Neural progenitor cell (in vitro differentiated cells): ENCODE results near the gene SSC5D. TPM values are rescaled to one million over a fixed set of nuclear protein-coding genes. Genes with fewer than 3 reads are reported as not detected.

Source experiments
- DNase-seq: peaks from one replicate; pipeline ENCODE4 v3.0.0-alpha.2; 2016; ENCODE audit warnings: low spot score
- H2AFZ ChIP-seq: fragments of 200-600 bp; sonication (generic); replicated peaks from 2 replicates; pipeline ENCODE4 v1.6.1; 2016; ENCODE audit warnings: antibody characterized with exemption
- H3F3A ChIP-seq: fragments of 200-600 bp; sonication (generic); 2 replicates; pipeline ENCODE4 v1.6.1; 2016; ENCODE audit warnings: antibody characterized with exemption, low read depth
- H3K27ac ChIP-seq: fragments of 200-600 bp; sonication (generic); 2 replicates; pipeline ENCODE4 v1.5.1; 2016; ENCODE audit warnings: mild to moderate bottlenecking
- H3K27me3 ChIP-seq: fragments of 200-600 bp; sonication (generic); 2 replicates; pipeline ENCODE4 v1.6.1; 2016; ENCODE audit warnings: mild to moderate bottlenecking, moderate library complexity
- H3K36me3 ChIP-seq: fragments of 200-600 bp; sonication (generic); 2 replicates; pipeline ENCODE4 v1.5.1; 2016
- H3K4me1 ChIP-seq: fragments of 200-600 bp; sonication (generic); 2 replicates; pipeline ENCODE4 v1.6.1; 2016; ENCODE audit warnings: mixed run types
- H3K4me2 ChIP-seq: fragments of 200-600 bp; sonication (generic); 2 replicates; pipeline ENCODE4 v1.6.1; 2016
- H3K4me3 ChIP-seq: fragments of 200-600 bp; sonication (generic); 2 replicates; pipeline ENCODE4 v1.5.1; 2016
- H3K79me2 ChIP-seq: fragments of 200-600 bp; sonication (generic); 2 replicates; pipeline ENCODE4 v1.6.1; 2016; ENCODE audit warnings: low read depth
- H3K9ac ChIP-seq: fragments of 200-600 bp; sonication (generic); 2 replicates; pipeline ENCODE4 v1.6.1; 2016
- H3K9me3 ChIP-seq: fragments of 200-600 bp; sonication (generic); 2 replicates; pipeline ENCODE4 v1.5.1; 2016; ENCODE audit warnings: low read depth
- H4K20me1 ChIP-seq: fragments of 200-600 bp; sonication (generic); 2 replicates; pipeline ENCODE4 v1.6.1; 2016; ENCODE audit warnings: low read depth
- H3K27ac Mint-ChIP-seq: 3 replicates; pipeline ENCODE4 v1.8.0; 2021; ENCODE audit warnings: mixed read lengths
- H3K27me3 Mint-ChIP-seq: 2 replicates; pipeline ENCODE4 v1.8.0; 2022; ENCODE audit warnings: low read depth, mild to moderate bottlenecking, inconsistent platforms, moderate library complexity, mixed read lengths; ENCODE audit not compliant: insufficient read depth
- H3K36me3 Mint-ChIP-seq: 3 replicates; pipeline ENCODE4 v1.8.0; 2021; ENCODE audit warnings: mixed read lengths
- H3K4me1 Mint-ChIP-seq: 3 replicates; pipeline ENCODE4 v1.8.0; 2021; ENCODE audit warnings: mixed read lengths
- H3K4me3 Mint-ChIP-seq: 3 replicates; pipeline ENCODE4 v1.8.0; 2021; ENCODE audit warnings: mild to moderate bottlenecking, moderate library complexity, mixed read lengths
- H3K9me3 Mint-ChIP-seq: 3 replicates; pipeline ENCODE4 v1.8.0; 2020; ENCODE audit warnings: mixed read lengths
- EZH2 ChIP-seq: fragments of 200-600 bp; sonication (generic); IDR thresholded peaks from 2 replicates; pipeline ENCODE4 v1.6.1; 2017; ENCODE audit warnings: antibody characterized with exemption, mild to moderate bottlenecking, moderate library complexity
- EZH2phosphoT487 ChIP-seq: fragments of 200-600 bp; sonication (generic); IDR thresholded peaks from 2 replicates; pipeline ENCODE4 v1.6.1; 2017; ENCODE audit warnings: antibody characterized with exemption
- total RNA-seq: library from RNA; depleted of rRNA; stranded (reverse); fragments of >200 nt; gene quantifications from 2 replicates; pipeline ENCODE4 v1.2.3, GENCODE V29; 2015; ENCODE audit warnings: low replicate concordance
- TF ChIP-seq, protein P1 (sequence below): fragments of 200-600 bp; sonication (generic); IDR thresholded peaks from 2 replicates; pipeline ENCODE4 v1.5.1; 2017; ENCODE audit warnings: antibody characterized with exemption, mild to moderate bottlenecking

SSC5D gene
- total RNA-seq, 1 donor from 2014 or later, result not detected

DNA sequence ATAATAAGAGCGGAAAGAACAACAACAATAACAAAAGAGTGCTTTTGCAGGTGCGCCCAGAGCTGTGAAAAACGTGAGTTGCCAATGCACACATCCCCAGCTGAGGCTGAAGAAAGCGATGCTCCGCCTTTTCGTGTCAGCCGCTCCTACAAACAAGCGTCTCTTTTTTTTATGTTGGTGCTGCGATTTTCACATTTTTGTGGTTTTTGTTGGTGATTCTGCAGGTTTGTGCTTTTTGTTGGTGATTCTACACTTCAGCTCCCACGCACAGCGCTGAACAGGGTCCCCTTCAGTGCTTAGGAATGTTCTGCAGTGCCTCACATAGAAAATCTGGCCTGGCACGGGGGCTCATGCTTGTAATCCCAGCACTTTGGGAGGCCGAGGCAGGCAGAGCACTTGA lies 64.4 kb downstream of the SSC5D start:
- Mint-ChIP-seq H3K4me3 (peak overlapping the region; percentile 16), H3K27ac (peak overlapping the region; percentile 82), H3K27me3 (peaks cover 21% of the 10 kb centered on the region), H3K4me1 (peaks cover 68% of the 10 kb centered on the region), H3K36me3 (no peaks in the 10 kb centered on the region), H3K9me3 (no peaks in the 10 kb centered on the region)
- H3F3A ChIP-seq, result peaks cover 59% of the 10 kb centered on the region
- no peaks in the 10 kb centered on the region for H3K79me2 ChIP-seq
- H3K27ac ChIP-seq, result no peak overlapping the region
- DNase-seq, result no peak
- peak overlapping the region; percentile 31 for H3K4me2 ChIP-seq
- H3K9me3 ChIP-seq, result no peaks in the 10 kb centered on the region
- H3K4me3 ChIP-seq, result no peak overlapping the region
- H3K27me3 ChIP-seq, result no peaks in the 10 kb centered on the region
- no peak overlapping the region for H3K9ac ChIP-seq
- TF ChIP-seq EZH2 (no peak), EZH2phosphoT487 (no peak)
- TF ChIP-seq, protein P1, sequence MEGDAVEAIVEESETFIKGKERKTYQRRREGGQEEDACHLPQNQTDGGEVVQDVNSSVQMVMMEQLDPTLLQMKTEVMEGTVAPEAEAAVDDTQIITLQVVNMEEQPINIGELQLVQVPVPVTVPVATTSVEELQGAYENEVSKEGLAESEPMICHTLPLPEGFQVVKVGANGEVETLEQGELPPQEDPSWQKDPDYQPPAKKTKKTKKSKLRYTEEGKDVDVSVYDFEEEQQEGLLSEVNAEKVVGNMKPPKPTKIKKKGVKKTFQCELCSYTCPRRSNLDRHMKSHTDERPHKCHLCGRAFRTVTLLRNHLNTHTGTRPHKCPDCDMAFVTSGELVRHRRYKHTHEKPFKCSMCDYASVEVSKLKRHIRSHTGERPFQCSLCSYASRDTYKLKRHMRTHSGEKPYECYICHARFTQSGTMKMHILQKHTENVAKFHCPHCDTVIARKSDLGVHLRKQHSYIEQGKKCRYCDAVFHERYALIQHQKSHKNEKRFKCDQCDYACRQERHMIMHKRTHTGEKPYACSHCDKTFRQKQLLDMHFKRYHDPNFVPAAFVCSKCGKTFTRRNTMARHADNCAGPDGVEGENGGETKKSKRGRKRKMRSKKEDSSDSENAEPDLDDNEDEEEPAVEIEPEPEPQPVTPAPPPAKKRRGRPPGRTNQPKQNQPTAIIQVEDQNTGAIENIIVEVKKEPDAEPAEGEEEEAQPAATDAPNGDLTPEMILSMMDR, result no peak
- H2AFZ ChIP-seq, result peak overlapping the region; percentile 77
- no peaks in the 10 kb centered on the region for H4K20me1 ChIP-seq
- H3K4me1 ChIP-seq, result peaks cover 54% of the 10 kb centered on the region
- no peaks in the 10 kb centered on the region for H3K36me3 ChIP-seq

DNA sequence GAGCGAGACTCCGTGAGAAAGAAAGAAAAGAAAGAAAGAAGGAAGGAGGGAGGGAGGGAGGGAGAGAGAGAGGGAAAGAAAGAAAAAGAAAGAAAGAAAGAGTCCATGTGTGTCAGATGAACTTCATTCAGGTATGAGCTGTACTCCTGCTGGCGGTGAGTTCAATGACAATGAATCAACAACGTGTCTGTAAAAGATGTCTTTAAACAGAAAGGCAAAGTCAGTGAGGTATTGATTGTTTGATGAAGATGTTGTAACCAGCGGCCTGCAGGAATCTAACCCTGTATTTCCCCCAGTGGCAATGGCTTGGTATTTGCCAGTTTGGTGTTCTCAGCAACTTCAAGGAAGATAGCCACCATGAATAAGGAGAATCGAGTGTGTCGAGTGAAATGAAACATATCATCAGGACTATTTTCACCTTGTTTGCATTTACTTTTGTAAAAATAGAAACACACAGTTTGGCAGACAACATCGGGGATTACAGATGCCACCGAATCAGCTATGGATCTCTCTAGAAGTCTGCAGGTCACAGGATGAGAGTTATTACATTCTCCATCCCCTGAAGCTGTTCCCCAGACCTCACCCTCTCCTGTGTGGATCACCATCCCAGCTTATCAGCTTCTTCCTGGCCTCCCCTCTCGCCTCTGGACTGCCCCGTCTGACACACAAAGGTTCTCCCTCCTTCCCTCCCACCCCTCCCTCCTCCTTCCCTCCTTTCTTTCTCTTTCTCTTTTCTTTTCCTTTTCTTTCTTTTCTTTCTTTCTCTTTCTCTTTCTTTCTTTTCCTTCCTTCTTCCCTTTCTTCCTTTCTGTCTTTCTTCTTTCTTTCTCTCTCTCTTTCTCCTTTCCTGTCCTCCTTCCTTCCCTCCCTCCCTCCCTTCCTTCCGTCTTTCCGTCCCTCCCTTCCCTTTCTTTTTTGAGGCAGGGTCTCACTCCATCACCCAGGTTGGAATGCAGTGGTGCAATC lies 65.3 kb downstream of the SSC5D start:
- no peak for DNase-seq
- no peaks in the 10 kb centered on the region for H3K36me3 Mint-ChIP-seq
- TF ChIP-seq EZH2 (no peak), EZH2phosphoT487 (no peak)
- TF ChIP-seq, protein P1, result no peak
- Histone ChIP-seq H3K27me3 (no peaks in the 10 kb centered on the region), H3K79me2 (no peaks in the 10 kb centered on the region), H3K36me3 (no peaks in the 10 kb centered on the region), H4K20me1 (no peaks in the 10 kb centered on the region), H2AFZ (no peak overlapping the region), H3F3A (peaks cover 57% of the 10 kb centered on the region), H3K9ac (no peak overlapping the region), H3K4me3 (no peak overlapping the region), H3K27ac (no peak overlapping the region), H3K4me1 (peaks cover 52% of the 10 kb centered on the region), H3K9me3 (no peaks in the 10 kb centered on the region), H3K4me2 (no peak overlapping the region)
- H3K4me1 Mint-ChIP-seq, result peaks cover 65% of the 10 kb centered on the region
- H3K27ac Mint-ChIP-seq, result peak overlapping the region; percentile 85
- H3K4me3 Mint-ChIP-seq, result no peak overlapping the region
- H3K27me3 Mint-ChIP-seq, result peaks cover 20% of the 10 kb centered on the region
- H3K9me3 Mint-ChIP-seq, result no peaks in the 10 kb centered on the region

DNA sequence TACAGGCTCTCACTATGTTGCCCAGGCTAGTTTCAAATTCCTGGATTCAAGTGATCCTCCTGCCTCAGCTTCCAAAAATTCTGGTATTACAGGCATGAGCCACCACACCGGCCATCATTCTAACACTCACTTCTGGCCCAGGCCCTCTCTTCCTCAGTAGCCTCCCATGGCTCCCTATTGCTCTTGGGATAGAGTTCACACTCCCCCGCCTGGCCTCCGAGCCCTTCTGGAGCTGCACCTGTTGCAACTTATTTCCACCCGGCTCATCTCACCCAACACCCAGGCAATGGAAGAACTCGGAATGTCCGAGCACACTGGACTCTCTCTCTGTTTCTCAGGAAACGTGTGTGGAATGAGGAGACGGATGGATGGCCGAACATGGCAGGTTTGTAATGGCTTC lies 66.1 kb downstream of the SSC5D start:
- H3K36me3 Mint-ChIP-seq, result no peaks in the 10 kb centered on the region
- peak overlapping the region; percentile 45 for H3K4me2 ChIP-seq
- H3K79me2 ChIP-seq, result no peaks in the 10 kb centered on the region
- peaks cover 53% of the 10 kb centered on the region for H3F3A ChIP-seq
- peak overlapping the region; percentile 62 for H3K4me3 Mint-ChIP-seq
- peaks cover 20% of the 10 kb centered on the region for H3K27me3 Mint-ChIP-seq
- peak overlapping the region; percentile 85 for H3K27ac Mint-ChIP-seq
- no peak overlapping the region for H2AFZ ChIP-seq
- no peaks in the 10 kb centered on the region for H3K9me3 Mint-ChIP-seq
- H3K4me1 Mint-ChIP-seq, result peaks cover 65% of the 10 kb centered on the region
- H3K36me3 ChIP-seq, result no peaks in the 10 kb centered on the region
- H4K20me1 ChIP-seq, result no peaks in the 10 kb centered on the region
- H3K27me3 ChIP-seq, result no peaks in the 10 kb centered on the region
- TF ChIP-seq EZH2phosphoT487, result no peak
- TF ChIP-seq, protein P1, result no peak
- TF ChIP-seq EZH2, result no peak
- H3K9me3 ChIP-seq, result no peaks in the 10 kb centered on the region
- H3K4me3 ChIP-seq, result no peak overlapping the region
- no peak overlapping the region for H3K9ac ChIP-seq
- H3K4me1 ChIP-seq, result peaks cover 48% of the 10 kb centered on the region
- no peak for DNase-seq
- no peak overlapping the region for H3K27ac ChIP-seq
